Activated naive CD8-positive, alpha-beta T cell treated with anti-CD3 and anti-CD28 coated beads, Interleukin-2, amount 10 ng/mL, durations not matched to agents 7 days and 5 days (primary cell): ENCODE results near the gene MT1A. TPM values are rescaled to one million over a fixed set of nuclear protein-coding genes. Genes with fewer than 3 reads are reported as not detected.

Experiments used
- ATAC-seq: fragments of 150-1000 bp; cut with Tn5 transposase; one replicate; pipeline ENCODE4 v1.10.0; 2021; ENCODE audit warnings: low read depth, moderate library complexity
- POLR2A ChIA-PET: fragments of 350-600 bp; sonication (Branson Sonifier 250); formaldehyde crosslinking; loops from one replicate; lab custom pipeline; 2021; ENCODE audit warnings: antibody characterized with exemption; lab: Charles Lee
- DNase-seq: peaks from one replicate; pipeline ENCODE4 v3.0.0; 2021
- H3K27ac Mint-ChIP-seq: one replicate; pipeline ENCODE4 v1.8.0; 2022; ENCODE audit warnings: mild to moderate bottlenecking, mixed read lengths
- H3K27me3 Mint-ChIP-seq: one replicate; pipeline ENCODE4 v1.8.0; 2022; ENCODE audit warnings: mild to moderate bottlenecking, moderate library complexity, mixed read lengths
- H3K36me3 Mint-ChIP-seq: one replicate; pipeline ENCODE4 v1.8.0; 2021; ENCODE audit warnings: mild to moderate bottlenecking, mixed read lengths
- H3K4me1 Mint-ChIP-seq: one replicate; pipeline ENCODE4 v1.8.0; 2021; ENCODE audit warnings: mixed read lengths
- H3K4me3 Mint-ChIP-seq: one replicate; pipeline ENCODE4 v1.8.0; 2022; ENCODE audit warnings: mild to moderate bottlenecking, moderate library complexity, mixed read lengths
- H3K9me3 Mint-ChIP-seq: one replicate; pipeline ENCODE4 v1.8.0; 2021; ENCODE audit warnings: mixed read lengths
- total RNA-seq, 2 experiments: library from RNA; stranded (reverse); gene quantifications; one replicate each; pipeline ENCODE4 v1.2.3, GENCODE V29; 2021

MT1A gene
- total RNA-seq, 2 experiments from 2014 or later = not detected

DNA sequence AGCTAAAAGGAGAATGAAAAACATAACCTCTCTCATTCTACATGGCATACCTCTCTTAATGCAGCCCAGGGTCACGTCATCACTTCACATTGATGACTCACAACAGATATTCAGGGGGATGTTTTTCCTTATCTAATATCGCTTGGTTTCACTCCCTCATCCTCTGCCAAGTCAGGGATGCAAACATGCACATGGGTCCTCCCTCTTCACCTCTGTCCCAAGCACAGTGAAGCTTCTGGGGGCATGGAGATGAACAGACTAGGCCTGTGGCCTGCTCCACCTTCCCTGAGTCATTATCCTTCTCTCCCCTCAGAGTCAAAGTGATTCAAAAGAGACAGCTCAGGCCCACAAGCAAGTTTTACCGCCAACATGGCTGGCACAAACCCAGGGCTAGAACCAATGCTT, 32.4 kb upstream of the MT1A start:
- DNase-seq = no peak
- Mint-ChIP-seq H3K36me3 (no peaks in the 10 kb centered on the region), H3K4me3 (no peak overlapping the region), H3K9me3 (no peaks in the 10 kb centered on the region), H3K27ac (peak overlapping the region; percentile 18), H3K4me1 (peaks cover 37% of the 10 kb centered on the region), H3K27me3 (peaks cover under 1% of the 10 kb centered on the region)
- ATAC-seq = no peak
- POLR2A ChIA-PET = interaction anchor here (1.4 kb wide), 1 partner anchor 77 kb away, joined by 3 read pairs; no protein-coding TSS in a partner anchor

DNA sequence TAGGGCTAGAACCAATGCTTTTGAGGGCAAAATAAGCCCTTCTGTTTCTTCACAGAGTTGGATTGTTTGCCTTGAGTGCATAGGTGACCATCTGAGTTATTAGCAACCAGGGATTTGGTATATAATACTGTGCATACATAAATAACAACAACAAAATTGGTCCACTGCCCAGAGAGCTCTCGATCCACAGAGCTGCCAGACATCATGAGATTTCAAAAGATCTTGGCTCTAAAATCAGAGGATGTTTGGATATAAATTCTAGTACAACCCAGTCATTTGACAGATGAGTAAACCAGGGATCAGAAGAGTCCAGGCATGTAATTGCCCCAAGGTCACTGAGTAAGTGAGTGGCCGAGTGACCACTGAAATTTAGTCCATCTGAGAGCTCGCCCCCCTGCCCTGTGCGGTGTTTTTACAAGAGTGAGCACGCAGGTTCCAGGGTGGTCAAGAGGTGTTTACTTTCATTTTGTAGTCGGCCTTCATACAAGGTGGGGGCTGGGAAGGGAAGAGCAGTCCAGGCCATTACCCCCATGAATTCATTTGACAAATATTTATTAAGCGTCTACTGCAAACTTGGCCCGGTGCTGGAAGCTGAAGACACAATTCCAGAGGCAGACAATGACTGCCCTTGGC, 31.9 kb upstream of the MT1A start:
- POLR2A ChIA-PET = interaction anchor here (0.8 to 2.0 kb wide), 5 partner anchors 11 to 102 kb away, joined by 3 to 6 read pairs (median 4); partner anchors contain the start of gene MT1E

DNA sequence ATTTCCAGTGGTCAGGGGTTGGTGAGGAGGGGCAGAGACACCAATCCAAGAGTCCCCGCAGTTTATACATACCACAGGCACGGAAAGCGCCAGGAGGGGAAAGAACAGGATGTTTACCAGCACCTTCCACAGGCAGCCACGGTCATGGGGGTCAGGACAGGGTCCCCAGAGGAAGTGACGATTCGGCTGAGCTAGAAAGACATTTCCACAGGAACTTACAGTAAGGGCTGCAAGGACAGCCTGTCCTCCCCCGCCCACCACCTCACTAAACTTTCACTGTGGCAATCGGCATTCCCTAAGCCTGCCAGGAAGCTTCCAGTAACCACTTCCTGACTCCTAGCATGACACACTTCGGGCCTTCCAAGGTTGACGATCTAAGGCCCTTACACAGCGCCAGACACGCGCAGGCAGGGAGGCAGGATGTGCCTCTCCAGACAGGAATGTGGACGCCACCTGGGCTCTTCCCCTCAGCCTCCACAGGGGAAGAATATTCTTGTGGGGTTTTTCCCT, 31.3 kb upstream of the MT1A start:
- H3K9me3 Mint-ChIP-seq = no peaks in the 10 kb centered on the region
- peak overlapping the region; percentile 90 for H3K27ac Mint-ChIP-seq
- no peaks in the 10 kb centered on the region for H3K36me3 Mint-ChIP-seq
- ATAC-seq (no peak), DNase-seq (no peak)
- peaks cover 42% of the 10 kb centered on the region for H3K4me1 Mint-ChIP-seq
- POLR2A ChIA-PET = interaction anchor here (0.8 to 2.0 kb wide), 6 partner anchors 11 to 156 kb away, joined by 3 to 6 read pairs (median 4); partner anchors contain the start of genes MT1E, NUDT21 and OGFOD1
- no peaks in the 10 kb centered on the region for H3K27me3 Mint-ChIP-seq
- peak overlapping the region; percentile 91 for H3K4me3 Mint-ChIP-seq

More for the DNA sequence above, 31.9 kb upstream of the MT1A start:
- ATAC-seq = no peak
- peak overlapping the region; percentile 91 for H3K4me3 Mint-ChIP-seq
- H3K36me3 Mint-ChIP-seq = no peaks in the 10 kb centered on the region
- H3K27me3 Mint-ChIP-seq = no peaks in the 10 kb centered on the region
- peaks cover 42% of the 10 kb centered on the region for H3K4me1 Mint-ChIP-seq
- H3K9me3 Mint-ChIP-seq = no peaks in the 10 kb centered on the region
- peak overlapping the region; percentile 90 for H3K27ac Mint-ChIP-seq
- no peak for DNase-seq

DNA sequence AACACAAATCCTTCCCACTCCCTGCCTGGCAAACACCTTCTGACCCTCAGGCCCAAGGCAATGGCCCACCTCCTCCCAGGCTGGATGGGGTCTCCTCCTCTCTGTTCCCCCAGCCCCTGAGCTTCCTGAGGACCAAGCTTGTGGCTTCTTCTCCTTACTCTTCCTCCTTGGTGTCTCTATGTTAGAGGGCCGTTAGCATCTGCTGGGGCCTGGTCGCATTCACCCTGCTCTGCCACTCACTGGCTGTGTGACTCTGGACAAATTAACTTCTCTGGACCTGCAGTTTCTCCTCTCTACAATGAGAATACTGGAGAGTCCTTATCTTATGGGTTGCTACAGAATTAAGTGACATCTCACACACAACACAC, 30.8 kb upstream of the MT1A start:
- ATAC-seq (no peak), DNase-seq (no peak)
- Mint-ChIP-seq H3K4me3 (peak overlapping the region; percentile 91), H3K27ac (peak overlapping the region; percentile 90), H3K4me1 (peaks cover 42% of the 10 kb centered on the region), H3K27me3 (no peaks in the 10 kb centered on the region), H3K36me3 (no peaks in the 10 kb centered on the region), H3K9me3 (no peaks in the 10 kb centered on the region)
- POLR2A ChIA-PET = interaction anchor here (0.5 to 2.0 kb wide), 7 partner anchors 10 to 1819 kb away, joined by 3 to 13 read pairs (median 5); partner anchors contain the start of genes HERPUD1, MT1E, NUDT21 and OGFOD1

DNA sequence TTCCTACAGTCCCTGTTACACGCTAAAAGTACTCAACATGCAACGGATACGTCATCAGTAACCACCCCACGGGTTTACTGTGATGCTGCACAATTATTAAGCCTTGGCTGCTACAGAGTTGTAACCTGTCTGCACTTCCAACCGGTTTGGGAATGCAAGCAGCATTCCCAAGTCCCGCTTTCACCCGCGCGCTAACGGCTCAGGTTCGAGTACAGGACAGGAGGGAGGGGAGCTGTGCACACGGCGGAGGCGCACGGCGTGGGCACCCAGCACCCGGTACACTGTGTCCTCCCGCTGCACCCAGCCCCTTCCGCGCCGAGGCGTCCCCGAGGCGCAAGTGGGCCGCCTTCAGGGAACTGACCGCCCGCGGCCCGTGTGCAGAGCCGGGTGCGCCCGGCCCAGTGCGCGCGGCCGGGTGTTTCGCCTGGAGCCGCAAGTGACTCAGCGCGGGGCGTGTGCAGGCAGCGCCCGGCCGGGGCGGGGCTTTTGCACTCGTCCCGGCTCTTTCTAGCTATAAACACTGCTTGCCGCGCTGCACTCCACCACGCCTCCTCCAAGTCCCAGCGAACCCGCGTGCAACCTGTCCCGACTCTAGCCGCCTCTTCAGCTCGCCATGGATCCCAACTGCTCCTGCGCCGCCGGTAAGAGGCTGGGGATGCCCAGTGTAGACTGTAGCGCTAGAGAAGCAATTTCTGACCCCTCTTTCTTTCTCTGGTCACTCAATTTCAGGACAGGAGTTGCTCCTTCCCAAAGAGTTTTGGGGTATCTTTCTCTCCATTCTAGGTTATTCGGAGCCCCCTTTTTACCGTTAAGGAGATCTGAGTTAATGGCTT, 30.2 kb upstream of the MT1A start, which contains the start of gene MT2A:
Gene MT2A (plus strand): TSS at position 542 of the 833 bp plus-strand sequence. CDS start 72 bp downstream, at position 614.
- H3K36me3 Mint-ChIP-seq = no peaks in the 10 kb centered on the region
- ATAC-seq (peak; percentile 80), DNase-seq (peak; percentile 93)
- peak within 1 kb of the TSS; percentile 90 for H3K27ac Mint-ChIP-seq
- H3K27me3 Mint-ChIP-seq = no peaks in the 10 kb centered on the region
- no peaks in the 10 kb centered on the region for H3K9me3 Mint-ChIP-seq
- H3K4me3 Mint-ChIP-seq = peak within 1 kb of the TSS; percentile 91
- POLR2A ChIA-PET = interaction anchor here (0.5 to 2.3 kb wide), 15 partner anchors 10 to 1818 kb away, joined by 3 to 22 read pairs (median 4); partner anchors contain the start of genes HERPUD1, MT1E, MT1F and MT1G
- H3K4me1 Mint-ChIP-seq = peaks cover 42% of the 10 kb centered on the region

DNA sequence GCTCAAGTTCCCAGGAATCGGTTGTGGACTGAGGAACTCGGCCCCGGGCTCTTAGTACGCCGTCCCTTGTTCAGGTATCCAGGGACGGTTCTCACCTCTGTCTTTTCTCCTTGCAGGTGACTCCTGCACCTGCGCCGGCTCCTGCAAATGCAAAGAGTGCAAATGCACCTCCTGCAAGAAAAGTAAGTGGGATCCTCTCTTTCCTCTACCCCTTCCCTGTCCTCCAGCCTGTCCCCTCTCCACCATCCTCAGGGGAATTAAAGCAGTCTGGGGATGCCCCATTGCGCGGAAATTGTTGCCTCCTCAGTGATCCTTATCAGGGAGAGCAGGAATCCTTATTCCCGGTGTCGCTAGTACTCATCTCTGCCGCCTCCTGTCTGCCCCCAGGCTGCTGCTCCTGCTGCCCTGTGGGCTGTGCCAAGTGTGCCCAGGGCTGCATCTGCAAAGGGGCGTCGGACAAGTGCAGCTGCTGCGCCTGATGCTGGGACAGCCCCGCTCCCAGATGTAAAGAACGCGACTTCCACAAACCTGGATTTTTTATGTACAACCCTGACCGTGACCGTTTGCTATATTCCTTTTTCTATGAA, 29.5 kb upstream of the MT1A start:
- Mint-ChIP-seq H3K4me3 (peak overlapping the region; percentile 91), H3K4me1 (peaks cover 37% of the 10 kb centered on the region), H3K27me3 (no peaks in the 10 kb centered on the region), H3K27ac (peak overlapping the region; percentile 82), H3K36me3 (no peaks in the 10 kb centered on the region), H3K9me3 (no peaks in the 10 kb centered on the region)
- DNase-seq (peak; percentile 47), ATAC-seq (no peak)
- POLR2A ChIA-PET = interaction anchor here (0.7 to 2.3 kb wide), 13 partner anchors 9 to 323 kb away, joined by 3 to 22 read pairs (median 4); partner anchors contain the start of genes HERPUD1, MT1E, MT1F and MT1G

DNA sequence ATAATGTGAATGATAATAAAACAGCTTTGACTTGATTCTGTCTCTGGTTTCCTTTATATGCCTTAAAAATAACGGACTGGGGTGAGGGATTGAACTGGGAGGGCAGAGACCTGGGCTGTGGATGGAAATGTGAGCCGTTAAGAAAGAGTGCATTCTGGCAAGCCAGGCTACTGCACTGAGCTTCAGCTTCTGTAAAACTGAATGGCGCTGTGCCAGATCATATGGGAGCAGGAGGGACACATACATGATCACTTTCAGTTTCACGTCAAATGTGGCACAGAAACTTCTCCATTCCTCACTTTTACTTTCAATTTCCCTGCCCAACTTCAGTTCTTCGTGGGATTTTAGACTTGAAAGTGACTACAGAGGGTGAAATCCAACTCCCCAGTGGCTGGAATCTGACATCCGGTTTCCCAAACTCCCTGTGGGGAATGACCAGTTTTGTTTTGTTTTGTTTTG, 29.0 kb upstream of the MT1A start:
- POLR2A ChIA-PET = interaction anchor here (1.2 to 2.3 kb wide), 8 partner anchors 8 to 99 kb away, joined by 3 to 22 read pairs (median 8); partner anchors contain the start of genes MT1E and MT1X
- no peaks in the 10 kb centered on the region for H3K27me3 Mint-ChIP-seq
- H3K27ac Mint-ChIP-seq = peak overlapping the region; percentile 82
- DNase-seq (peak; percentile 49), ATAC-seq (peak; percentile 49)
- peaks cover 38% of the 10 kb centered on the region for H3K4me1 Mint-ChIP-seq
- no peaks in the 10 kb centered on the region for H3K9me3 Mint-ChIP-seq
- H3K36me3 Mint-ChIP-seq = no peaks in the 10 kb centered on the region
- peak overlapping the region; percentile 91 for H3K4me3 Mint-ChIP-seq

DNA sequence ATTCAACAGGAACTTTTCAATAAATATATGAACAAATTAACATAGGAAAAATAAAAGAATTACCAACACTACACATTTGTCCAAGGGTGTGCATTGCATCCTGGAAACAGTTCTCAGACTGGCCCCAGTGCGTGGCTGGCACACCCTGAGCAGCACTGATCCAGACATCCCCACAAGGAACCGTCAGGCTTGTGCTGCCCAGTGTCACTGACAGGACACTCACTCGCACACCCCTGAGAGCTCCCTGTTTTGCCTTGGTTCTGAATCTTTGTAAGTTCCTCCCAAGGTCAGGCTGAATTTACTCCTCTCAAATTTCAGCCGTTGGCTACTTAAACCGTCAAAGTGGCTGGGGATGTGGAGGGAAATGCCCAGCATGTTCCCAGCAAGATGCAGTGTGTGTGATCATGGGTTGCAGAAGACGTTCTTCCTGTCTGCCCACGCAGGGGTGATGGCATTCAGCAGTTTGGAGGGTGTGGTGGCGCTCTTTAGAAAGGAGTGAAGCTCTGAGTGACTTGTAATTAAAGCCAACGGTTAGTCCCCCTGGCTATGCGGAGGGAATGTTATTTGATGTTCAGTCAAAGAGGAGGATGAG, 28.4 kb upstream of the MT1A start:
- Mint-ChIP-seq H3K27me3 (no peaks in the 10 kb centered on the region), H3K9me3 (no peaks in the 10 kb centered on the region), H3K27ac (peak overlapping the region; percentile 86), H3K36me3 (no peaks in the 10 kb centered on the region), H3K4me3 (peak overlapping the region; percentile 91), H3K4me1 (peaks cover 41% of the 10 kb centered on the region)
- POLR2A ChIA-PET = interaction anchor here (1.1 to 2.3 kb wide), 6 partner anchors 10 to 72 kb away, joined by 4 to 22 read pairs (median 5); partner anchors contain the start of genes MT1E and MT1X
- DNase-seq = peak; percentile 51
- peak; percentile 16 for ATAC-seq

DNA sequence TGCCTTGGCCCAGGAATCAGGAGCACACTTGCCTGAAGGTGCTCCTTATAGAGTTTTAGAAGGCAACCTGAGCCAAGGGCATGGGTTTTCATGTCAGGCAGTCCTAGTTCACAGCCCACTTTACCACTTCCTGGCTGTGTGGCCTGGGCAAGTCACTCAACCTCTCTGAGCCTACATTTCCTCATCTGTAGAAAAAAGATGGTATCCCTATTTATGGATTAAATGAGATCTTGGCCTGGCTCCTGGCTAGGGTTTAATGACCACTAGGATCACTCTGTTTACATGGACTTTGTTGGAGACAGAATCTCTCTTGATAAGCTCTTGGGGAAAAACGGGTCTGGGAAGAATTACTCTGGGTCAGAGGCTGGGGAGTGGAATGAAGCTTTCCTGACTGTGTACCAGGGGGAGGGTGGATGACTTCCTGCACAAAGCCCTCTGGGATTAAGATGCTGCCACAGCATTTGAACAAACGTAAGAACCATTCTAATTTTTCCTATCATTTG, 27.8 kb upstream of the MT1A start:
- H3K4me3 Mint-ChIP-seq = peak overlapping the region; percentile 91
- POLR2A ChIA-PET = interaction anchor here (1.0 to 1.5 kb wide), 5 partner anchors 10 to 72 kb away, joined by 3 to 5 read pairs (median 5); partner anchors contain the start of genes MT1E and MT1X
- H3K4me1 Mint-ChIP-seq = peaks cover 43% of the 10 kb centered on the region
- no peaks in the 10 kb centered on the region for H3K36me3 Mint-ChIP-seq
- no peaks in the 10 kb centered on the region for H3K27me3 Mint-ChIP-seq
- peak overlapping the region; percentile 86 for H3K27ac Mint-ChIP-seq
- DNase-seq (no peak), ATAC-seq (peak; percentile 13)
- H3K9me3 Mint-ChIP-seq = no peaks in the 10 kb centered on the region

DNA sequence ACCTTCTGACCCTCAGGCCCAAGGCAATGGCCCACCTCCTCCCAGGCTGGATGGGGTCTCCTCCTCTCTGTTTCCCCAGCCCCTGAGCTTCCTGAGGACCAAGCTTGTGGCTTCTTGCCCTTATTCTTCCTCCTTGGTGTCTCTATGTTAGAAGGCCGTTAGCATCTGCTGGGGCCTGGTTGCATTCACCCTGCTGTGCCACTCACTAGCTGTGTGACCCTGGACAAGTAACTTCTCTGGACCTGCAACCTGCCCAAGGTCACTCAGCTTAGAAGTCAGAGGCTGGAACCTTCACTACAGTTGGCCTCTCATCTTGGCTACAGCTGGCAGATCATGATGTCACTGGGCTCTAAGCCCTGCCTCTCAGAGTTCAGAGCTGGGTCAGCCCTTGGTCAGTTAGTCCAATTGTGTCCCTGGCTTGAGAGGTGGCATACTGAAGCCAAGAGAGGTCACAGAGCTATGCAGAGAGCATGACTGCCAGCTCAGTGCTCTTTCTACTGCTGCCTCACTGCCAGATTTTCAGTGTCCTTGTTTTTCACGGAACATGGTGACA, 27.1 kb upstream of the MT1A start:
- Mint-ChIP-seq H3K27me3 (no peaks in the 10 kb centered on the region), H3K27ac (peak overlapping the region; percentile 86), H3K9me3 (no peaks in the 10 kb centered on the region), H3K36me3 (no peaks in the 10 kb centered on the region), H3K4me1 (peaks cover 43% of the 10 kb centered on the region), H3K4me3 (peak overlapping the region; percentile 13)
- ATAC-seq (no peak), DNase-seq (no peak)
- POLR2A ChIA-PET = interaction anchor here (0.7 to 1.1 kb wide), 2 partner anchors 14 to 71 kb away, joined by 3 to 5 read pairs (median 3); partner anchors contain the start of genes MT1E and MT1X

DNA sequence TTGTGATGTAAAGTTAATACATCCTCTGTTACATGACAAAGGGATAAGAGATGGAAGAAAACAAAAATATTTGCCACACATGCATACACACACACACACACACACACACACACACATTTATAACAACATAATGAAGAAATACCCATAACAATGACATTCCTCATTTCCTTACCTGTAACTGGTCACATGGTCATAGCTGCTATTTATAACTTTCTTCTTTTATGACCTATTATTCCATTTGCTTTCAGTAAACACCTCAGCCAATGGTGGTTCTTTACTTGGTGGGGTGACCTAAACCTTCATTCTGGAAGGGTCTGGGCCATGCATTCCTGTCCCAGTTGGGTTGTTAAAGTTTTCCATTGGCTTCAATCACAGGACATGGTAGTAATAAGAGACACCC, 24.8 kb upstream of the MT1A start:
- no peak for ATAC-seq
- Mint-ChIP-seq H3K4me3 (no peak overlapping the region), H3K9me3 (no peaks in the 10 kb centered on the region), H3K27ac (no peak overlapping the region), H3K36me3 (no peaks in the 10 kb centered on the region), H3K27me3 (peaks cover 7% of the 10 kb centered on the region), H3K4me1 (peaks cover 43% of the 10 kb centered on the region)
- DNase-seq = no peak
- POLR2A ChIA-PET = interaction anchor here (1.2 to 2.0 kb wide), 2 partner anchors 8 to 12 kb away, joined by 4 to 5 read pairs; partner anchors contain the start of gene MT1E
